Astrocyte (in vitro differentiated cells and primary cell): ENCODE measurements around the gene HSPA1A.

Source experiments
- CTCF ChIP-seq: IDR thresholded peaks from 2 replicates; pipeline ENCODE4 v1.5.1; 2011; ENCODE audit warnings: low read depth, mild to moderate bottlenecking, inconsistent platforms, low read length, moderate library complexity; ENCODE audit not compliant: insufficient read depth
- EZH2 ChIP-seq: IDR thresholded peaks from 2 replicates; pipeline ENCODE4 v1.6.1; 2012; ENCODE audit warnings: mild to moderate bottlenecking, low read length, inconsistent platforms; ENCODE audit not compliant: insufficient read depth

- no peak for TF ChIP-seq CTCF
- no peak for TF ChIP-seq EZH2
Observed at GRCh38 chr6:31782126-31782855, 33.1 kb upstream of the HSPA1A start.
